T-cell (primary cell): Measurements from ENCODE around the gene TMEM232. TPM values are rescaled to one million over a fixed set of nuclear protein-coding genes. Genes with fewer than 3 reads are reported as not detected.
"Not testable (repeated sequence)": the region's sequence is repeated elsewhere in the genome, so short reads cannot be mapped to it uniquely, and the experiment has no call there.

Experiments
- ATAC-seq, 4 experiments: fragments of 200-7000 bp in 3 of 4; fragments of 150-1000 bp in 1 of 4; cut with Tn5 transposase; replicated peaks in 1 of 4; 1 replicate in 3 of 4; 2 replicates in 1 of 4; pipeline ENCODE4 v1.10.0; 2021; ENCODE audit warnings: moderate library complexity in 3 of 4, mild to moderate bottlenecking in 2 of 4, moderate number of reproducible peaks in 1 of 4
- CTCF ChIA-PET, 2 donors: fragments of 300-600 bp; sonication (Branson Sonifier 250); formaldehyde crosslinking; loops; one replicate each; lab custom pipeline; 2022; ENCODE audit warnings: antibody characterized with exemption in 2 of 2; lab: Charles Lee
- POLR2A ChIA-PET, 2 donors: fragments of 300-600 bp; sonication (Branson Sonifier 250); formaldehyde crosslinking; loops; one replicate each; lab custom pipeline; 2022; ENCODE audit warnings: antibody characterized with exemption in 2 of 2; lab: Charles Lee
- DNase-seq, 35 experiments: peaks; one replicate each; pipeline versions ENCODE4 v3.0.0 to v3.0.0-alpha.2; 2013 to 2023
- H3K27ac ChIP-seq: one replicate; pipeline ENCODE4 v1.5.1; 2013; ENCODE audit warnings: low read length
- H3K27me3 ChIP-seq, 2 experiments: replicated peaks in 1 of 2; 1 replicate in 1 of 2; 2 replicates in 1 of 2; pipeline versions ENCODE4 v1.6.1 to v1.7.0; 2013; ENCODE audit warnings: low read length in 1 of 2, mixed read lengths in 1 of 2; ENCODE audit not compliant: control insufficient read depth in 2 of 2, insufficient read depth in 2 of 2; ENCODE audit errors: extremely low read depth in 1 of 2
- H3K36me3 ChIP-seq, 2 donors: 1 replicate in 1 of 2; 2 replicates in 1 of 2; pipeline versions ENCODE4 v1.6.1 to v1.7.0; 2013; ENCODE audit warnings: low read length in 1 of 2; ENCODE audit not compliant: control insufficient read depth in 2 of 2, insufficient read depth in 1 of 2; ENCODE audit errors: extremely low read depth in 1 of 2
- H3K4me1 ChIP-seq, 2 experiments: 1 replicate in 1 of 2; 2 replicates in 1 of 2; pipeline versions ENCODE4 v1.6.1 to v1.7.0; 2013; ENCODE audit warnings: low read length in 2 of 2, mixed read lengths in 1 of 2; ENCODE audit not compliant: insufficient read depth in 2 of 2, control insufficient read depth in 1 of 2; ENCODE audit errors: extremely low read depth in 1 of 2
- H3K4me3 ChIP-seq, 2 donors: 1 replicate in 1 of 2; 2 replicates in 1 of 2; pipeline versions ENCODE4 v1.5.1 to v1.7.0; 2013; ENCODE audit warnings: mild to moderate bottlenecking in 2 of 2, low read length in 1 of 2, moderate library complexity in 1 of 2; ENCODE audit not compliant: control insufficient read depth in 1 of 2; ENCODE audit errors: extremely low read depth in 1 of 2
- H3K9me3 ChIP-seq: 2 replicates; pipeline ENCODE4 v1.7.0; 2013
- H3K27ac Mint-ChIP-seq, 2 donors: one replicate each; pipeline ENCODE4 v1.8.0; 2020 to 2021; ENCODE audit warnings: mild to moderate bottlenecking in 2 of 2, mixed read lengths in 2 of 2
- H3K27me3 Mint-ChIP-seq, 2 donors: one replicate each; pipeline ENCODE4 v1.8.0; 2021 to 2022; ENCODE audit warnings: mixed read lengths in 2 of 2
- H3K36me3 Mint-ChIP-seq: one replicate; pipeline ENCODE4 v1.8.0; 2021; ENCODE audit warnings: mixed read lengths
- H3K4me1 Mint-ChIP-seq, 3 donors: one replicate each; pipeline ENCODE4 v1.8.0; 2020 to 2022; ENCODE audit warnings: mixed read lengths in 3 of 3, mild to moderate bottlenecking in 1 of 3
- H3K4me3 Mint-ChIP-seq, 3 donors: one replicate each; pipeline ENCODE4 v1.8.0; 2020 to 2022; ENCODE audit warnings: mild to moderate bottlenecking in 3 of 3, mixed read lengths in 3 of 3, moderate library complexity in 3 of 3
- H3K9me3 Mint-ChIP-seq, 3 donors: one replicate each; pipeline ENCODE4 v1.8.0; 2020 to 2022; ENCODE audit warnings: mixed read lengths in 3 of 3
- WGBS: methylation state at CpG from one replicate; pipeline ENCODE4 v1.1.5; 2013; ENCODE audit warnings: missing lambda C conversion rate; ENCODE audit not compliant: insufficient coverage; 5-methylcytosine and 5-hydroxymethylcytosine counted together
- total RNA-seq, 35 experiments: library from RNA in 6 of 35; stranded (reverse) in 6 of 35; fragments of 120-200 nt in 1 of 35; gene quantifications; one replicate each; pipeline versions ENCODE4 v1.2.1 to v1.2.4 and lab custom pipeline; 2013 to 2026

The TMEM232 gene
- total RNA-seq, 5 donors from 2014 or later (not counting 1 experiment from before 2014, with no cell fraction given): 1.1 to 2.9 (median 1.5) TPM

GRCh38 chr5:110681109-110681508 lies 45.4 kb downstream of the TMEM232 start:
- H3K4me3 ChIP-seq: no peak overlapping the region
- no peak overlapping the region for H3K27ac Mint-ChIP-seq
- no peaks in the 10 kb centered on the region for H3K9me3 Mint-ChIP-seq
- no peaks in the 10 kb centered on the region for H3K27me3 ChIP-seq
- CTCF ChIA-PET: no interaction called here
- no peak for ATAC-seq
- H3K27me3 Mint-ChIP-seq: peaks cover 7% of the 10 kb centered on the region in 2 donors
- no peaks in the 10 kb centered on the region for H3K36me3 ChIP-seq
- POLR2A ChIA-PET: no interaction called here
- 67% methylated on average over 1 of the region's 3 CpGs for WGBS
- H3K9me3 ChIP-seq: no peaks in the 10 kb centered on the region
- peaks cover 0 to 2% (median under 1%) of the 10 kb centered on the region in 3 donors for H3K4me1 Mint-ChIP-seq
- no peaks in the 10 kb centered on the region for H3K4me1 ChIP-seq
- DNase-seq: no peak
- no peak overlapping the region for H3K27ac ChIP-seq
- no peak overlapping the region for H3K4me3 Mint-ChIP-seq
- H3K36me3 Mint-ChIP-seq: no peaks in the 10 kb centered on the region

- DNase-seq, H3K27ac ChIP-seq, H3K27ac Mint-ChIP-seq, H3K4me3 Mint-ChIP-seq, H3K36me3 Mint-ChIP-seq, H3K4me3 ChIP-seq, H3K9me3 ChIP-seq, ATAC-seq, H3K27me3 ChIP-seq, H3K4me1 ChIP-seq, H3K9me3 Mint-ChIP-seq, CTCF ChIA-PET, H3K4me1 Mint-ChIP-seq, H3K36me3 ChIP-seq, H3K27me3 Mint-ChIP-seq, POLR2A ChIA-PET: not testable (repeated sequence)
- 100% methylated on average over 2 of the region's 9 CpGs for WGBS
Measured at GRCh38 chr5:110676554-110676953, 49.9 kb downstream of the TMEM232 start.

GRCh38 chr5:110665184-110665726 lies 61.2 kb downstream of the TMEM232 start:
- POLR2A ChIA-PET: no interaction called here
- Histone ChIP-seq H3K4me3 (no peak overlapping the region), H3K27me3 (no peaks in the 10 kb centered on the region), H3K9me3 (no peaks in the 10 kb centered on the region), H3K27ac (no peak overlapping the region), H3K36me3 (no peaks in the 10 kb centered on the region), H3K4me1 (no peaks in the 10 kb centered on the region)
- no peaks in the 10 kb centered on the region for H3K4me1 Mint-ChIP-seq
- no peak overlapping the region for H3K27ac Mint-ChIP-seq
- peaks cover 2 to 10% of the 10 kb centered on the region in 2 donors for H3K27me3 Mint-ChIP-seq
- no peak overlapping the region for H3K4me3 Mint-ChIP-seq
- DNase-seq (no peak), ATAC-seq (no peak)
- no peaks in the 10 kb centered on the region for H3K36me3 Mint-ChIP-seq
- no peaks in the 10 kb centered on the region for H3K9me3 Mint-ChIP-seq
- CTCF ChIA-PET: no interaction called here
- WGBS: 100% methylated on average over 1 of the region's 6 CpGs

DNA sequence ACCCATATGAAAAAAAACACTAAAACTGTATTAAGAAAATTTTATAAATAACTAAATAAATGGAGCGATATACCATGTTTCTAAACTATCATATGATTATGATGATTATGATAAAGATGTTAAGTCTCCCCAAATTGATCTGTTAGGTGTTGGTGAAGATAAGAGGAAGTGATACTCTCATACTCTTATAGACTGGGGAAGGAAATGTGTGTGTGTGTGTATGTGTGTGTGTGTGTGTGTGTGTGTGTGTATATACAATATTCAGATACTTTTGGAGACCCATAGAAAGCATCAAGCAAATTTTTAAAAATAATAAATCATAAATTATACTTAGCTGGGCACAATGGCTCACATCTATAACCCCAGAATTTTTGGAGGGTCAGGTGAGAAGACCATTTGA lies 62.9 kb downstream of the TMEM232 start:
- Mint-ChIP-seq H3K27ac (no peak overlapping the region), H3K27me3 (peaks cover 0 to 17% of the 10 kb centered on the region in 2 donors), H3K9me3 (no peaks in the 10 kb centered on the region), H3K4me3 (no peak overlapping the region), H3K36me3 (no peaks in the 10 kb centered on the region), H3K4me1 (no peaks in the 10 kb centered on the region)
- Histone ChIP-seq H3K27ac (no peak overlapping the region), H3K27me3 (no peaks in the 10 kb centered on the region), H3K36me3 (no peaks in the 10 kb centered on the region), H3K4me1 (no peaks in the 10 kb centered on the region), H3K4me3 (no peak overlapping the region), H3K9me3 (no peaks in the 10 kb centered on the region)
- CTCF ChIA-PET: no interaction called here
- ATAC-seq (no peak), DNase-seq (no peak)
- no CpG with 5 or more reads among the region's 1 CpG for WGBS
- POLR2A ChIA-PET: interaction anchor here in 1 of 2 donors (0.6 kb wide), 1 partner anchor 24 kb away, joined by 7 read pairs; no protein-coding TSS in a partner anchor

GRCh38 chr5:110658006-110658405 lies 68.5 kb downstream of the TMEM232 start:
- ATAC-seq: no peak
- WGBS: no CpG with 5 or more reads among the region's 5 CpGs
- Histone ChIP-seq H3K4me3 (no peak overlapping the region), H3K27me3 (no peaks in the 10 kb centered on the region), H3K9me3 (no peaks in the 10 kb centered on the region), H3K4me1 (no peaks in the 10 kb centered on the region), H3K27ac (no peak overlapping the region), H3K36me3 (no peaks in the 10 kb centered on the region)
- Mint-ChIP-seq H3K4me3 (no peak overlapping the region), H3K9me3 (no peaks in the 10 kb centered on the region), H3K4me1 (no peaks in the 10 kb centered on the region), H3K27ac (no peak overlapping the region), H3K27me3 (peaks cover 0 to 14% of the 10 kb centered on the region in 2 donors), H3K36me3 (no peaks in the 10 kb centered on the region)
- DNase-seq: no peak
- POLR2A ChIA-PET: no interaction called here
- CTCF ChIA-PET: no interaction called here

- WGBS: 100% methylated on average over 1 of the region's 3 CpGs
- Histone ChIP-seq H3K4me3 (no peak overlapping the region), H3K27me3 (no peaks in the 10 kb centered on the region), H3K36me3 (no peaks in the 10 kb centered on the region), H3K27ac (no peak overlapping the region), H3K4me1 (no peaks in the 10 kb centered on the region), H3K9me3 (no peaks in the 10 kb centered on the region)
- ChIA-PET CTCF (no interaction called here), POLR2A (no interaction called here)
- H3K27me3 Mint-ChIP-seq: peaks cover 0 to 9% of the 10 kb centered on the region in 2 donors
- H3K27ac Mint-ChIP-seq: no peak overlapping the region
- H3K36me3 Mint-ChIP-seq: no peaks in the 10 kb centered on the region
- ATAC-seq (no peak), DNase-seq (no peak)
- no peaks in the 10 kb centered on the region for H3K4me1 Mint-ChIP-seq
- H3K4me3 Mint-ChIP-seq: no peak overlapping the region
- no peaks in the 10 kb centered on the region for H3K9me3 Mint-ChIP-seq
Measured at GRCh38 chr5:110653231-110653970, 73.1 kb downstream of the TMEM232 start.
